SKM-1 (cell line): ENCODE measurements around the gene ETHE1.
A peak's percentile ranks its signal among the peaks of the same experiment; 100 is the strongest.
"Not testable (repeated sequence)": the region's sequence is repeated elsewhere in the genome, so short reads cannot be mapped to it uniquely, and the experiment has no call there.

ENCODE experiments used
- DNase-seq: peaks from one replicate; lab custom pipeline; 2025; ENCODE audit not compliant: unreplicated experiment; lab: John Stamatoyannopoulos, UW

The ETHE1 gene

GRCh38 chr19:43552198-43552450, 25.1 kb upstream of the ETHE1 start:
- DNase-seq = no peak

GRCh38 chr19:43551399-43552197, 24.6 kb upstream of the ETHE1 start:
- no peak for DNase-seq

GRCh38 chr19:43548706-43549105, 21.7 kb upstream of the ETHE1 start:
- DNase-seq = no peak

- not testable (repeated sequence) for DNase-seq
These were observed 20.9 kb upstream of the ETHE1 start for GRCh38 chr19:43547926-43548325.

GRCh38 chr19:43546581-43546980, 19.6 kb upstream of the ETHE1 start:
- DNase-seq = no peak

- DNase-seq = no peak
These were observed 19.0 kb upstream of the ETHE1 start for GRCh38 chr19:43545981-43546380.

GRCh38 chr19:43545276-43545675, 18.3 kb upstream of the ETHE1 start:
- DNase-seq = no peak

- DNase-seq = no peak
These were observed 17.1 kb upstream of the ETHE1 start for GRCh38 chr19:43544077-43544476.

- DNase-seq = no peak
These were observed 15.1 kb upstream of the ETHE1 start for GRCh38 chr19:43541920-43542650.

GRCh38 chr19:43540381-43540780, 13.4 kb upstream of the ETHE1 start:
- DNase-seq = no peak

GRCh38 chr19:43538922-43539321, 11.9 kb upstream of the ETHE1 start:
- DNase-seq = no peak

- no peak for DNase-seq
These were observed 8.1 kb upstream of the ETHE1 start for GRCh38 chr19:43534816-43535761.

- DNase-seq = no peak
These were observed 7.4 kb upstream of the ETHE1 start for GRCh38 chr19:43534305-43534815.

GRCh38 chr19:43533546-43534304, 6.7 kb upstream of the ETHE1 start:
- no peak for DNase-seq

GRCh38 chr19:43532962-43533545, 6.1 kb upstream of the ETHE1 start, which contains the start of gene ZNF575:
Gene ZNF575, plus strand, starts transcription at chr19:43533188. Its CDS starts 1,235 bp downstream, at chr19:43534423.
- DNase-seq = peak; percentile 29

GRCh38 chr19:43532571-43532961, 5.6 kb upstream of the ETHE1 start:
- no peak for DNase-seq

- no peak for DNase-seq
These were observed 1.0 kb upstream of the ETHE1 start for GRCh38 chr19:43527860-43528622.

- DNase-seq = no peak
These were observed 897 bp downstream of the ETHE1 start for GRCh38 chr19:43525836-43526771.
